ENCODE data around the gene RPS6KA4.
"Not testable (repeated sequence)": the region's sequence is repeated elsewhere in the genome, so short reads cannot be mapped to it uniquely, and the experiment has no call there.

The RPS6KA4 gene

GRCh38 chr11:64358907-64359711 lies at the start of gene RPS6KA4:
TSS of gene RPS6KA4 (plus strand) at chr11:64359162. CDS start at chr11:64359236, 74 bp downstream.
- DNase-seq, result peak; percentile 25

DNA sequence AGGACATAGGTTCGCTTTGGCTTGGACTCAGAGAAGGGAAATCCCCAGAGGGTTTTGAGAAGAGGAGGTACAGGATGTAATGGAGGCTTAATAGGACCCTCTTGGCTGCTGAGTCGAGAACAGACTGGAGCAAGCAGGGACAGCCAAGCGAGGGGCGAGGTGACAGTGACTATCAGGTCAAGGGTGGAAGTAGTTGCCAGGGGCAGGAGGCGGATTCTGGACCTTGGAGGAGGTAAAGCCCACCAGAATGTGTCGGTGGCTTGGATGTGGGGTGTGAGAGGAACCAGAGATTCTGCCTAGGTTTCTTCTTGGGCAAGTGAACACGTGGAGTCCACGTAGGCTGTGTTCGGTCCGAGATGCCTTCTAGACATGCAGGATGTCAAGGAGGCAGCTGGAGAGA lies 46.0 kb upstream of the RPS6KA4 start:
- DNase-seq, result no peak

- DNase-seq, result no peak
These were observed 45.3 kb upstream of the RPS6KA4 start for GRCh38 chr11:64313491-64314145.

DNA sequence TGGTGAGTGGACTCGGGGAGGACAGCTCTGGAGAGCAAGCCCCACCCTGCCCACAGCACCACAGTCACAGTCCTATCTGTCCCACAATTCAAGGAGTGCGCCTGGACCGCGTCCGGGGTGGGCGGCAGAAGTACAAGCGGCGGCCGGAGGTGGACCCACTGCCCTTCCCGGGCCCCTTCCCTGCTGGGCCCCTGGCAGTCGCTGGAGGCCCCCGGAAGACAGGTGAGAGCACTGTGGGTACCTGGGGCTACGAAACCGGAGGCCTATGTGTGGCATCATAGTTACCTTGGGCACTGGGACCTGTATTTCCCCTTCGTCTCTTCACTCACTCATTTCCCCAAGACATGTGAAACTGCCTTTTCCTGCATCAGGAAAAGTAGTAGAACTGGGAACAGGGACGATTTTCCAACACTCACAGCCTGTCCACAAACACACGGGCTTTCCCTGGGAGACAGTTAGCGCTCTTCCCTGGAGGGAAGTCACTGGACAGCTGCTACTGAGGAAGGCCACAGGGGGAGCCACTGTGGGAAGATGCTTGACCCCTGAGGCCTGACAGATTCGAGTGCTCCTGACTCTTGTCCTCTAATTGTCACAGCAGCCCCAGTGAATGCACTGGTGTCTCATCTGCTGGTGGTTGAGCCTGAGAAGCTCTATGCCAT lies 44.7 kb upstream of the RPS6KA4 start:
- DNase-seq, result no peak

- no peak for DNase-seq
These were observed 44.0 kb upstream of the RPS6KA4 start for GRCh38 chr11:64314805-64315561.

DNA sequence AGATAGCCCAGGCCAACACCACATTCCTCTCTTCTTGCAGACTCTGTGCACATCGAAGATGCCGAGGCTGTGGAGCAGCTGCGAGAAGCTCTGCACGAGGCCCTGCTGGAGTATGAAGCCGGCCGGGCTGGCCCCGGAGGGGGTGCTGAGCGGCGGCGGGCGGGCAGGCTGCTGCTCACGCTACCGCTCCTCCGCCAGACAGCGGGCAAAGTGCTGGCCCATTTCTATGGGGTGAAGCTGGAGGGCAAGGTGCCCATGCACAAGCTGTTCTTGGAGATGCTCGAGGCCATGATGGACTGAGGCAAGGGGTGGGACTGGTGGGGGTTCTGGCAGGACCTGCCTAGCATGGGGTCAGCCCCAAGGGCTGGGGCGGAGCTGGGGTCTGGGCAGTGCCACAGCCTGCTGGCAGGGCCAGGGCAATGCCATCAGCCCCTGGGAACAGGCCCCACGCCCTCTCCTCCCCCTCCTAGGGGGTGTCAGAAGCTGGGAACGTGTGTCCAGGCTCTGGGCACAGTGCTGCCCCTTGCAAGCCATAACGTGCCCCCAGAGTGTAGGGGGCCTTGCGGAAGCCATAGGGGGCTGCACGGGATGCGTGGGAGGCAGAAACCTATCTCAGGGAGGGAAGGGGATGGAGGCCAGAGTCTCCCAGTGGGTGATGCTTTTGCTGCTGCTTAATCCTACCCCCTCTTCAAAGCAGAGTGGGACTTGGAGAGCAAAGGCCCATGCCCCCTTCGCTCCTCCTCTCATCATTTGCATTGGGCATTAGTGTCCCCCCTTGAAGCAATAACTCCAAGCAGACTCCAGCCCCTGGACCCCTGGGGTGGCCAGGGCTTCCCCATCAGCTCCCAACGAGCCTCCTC lies 43.1 kb upstream of the RPS6KA4 start:
- not testable (repeated sequence) for DNase-seq

- peak; percentile 73 for DNase-seq
These were observed 42.2 kb upstream of the RPS6KA4 start for GRCh38 chr11:64316672-64317324.

DNA sequence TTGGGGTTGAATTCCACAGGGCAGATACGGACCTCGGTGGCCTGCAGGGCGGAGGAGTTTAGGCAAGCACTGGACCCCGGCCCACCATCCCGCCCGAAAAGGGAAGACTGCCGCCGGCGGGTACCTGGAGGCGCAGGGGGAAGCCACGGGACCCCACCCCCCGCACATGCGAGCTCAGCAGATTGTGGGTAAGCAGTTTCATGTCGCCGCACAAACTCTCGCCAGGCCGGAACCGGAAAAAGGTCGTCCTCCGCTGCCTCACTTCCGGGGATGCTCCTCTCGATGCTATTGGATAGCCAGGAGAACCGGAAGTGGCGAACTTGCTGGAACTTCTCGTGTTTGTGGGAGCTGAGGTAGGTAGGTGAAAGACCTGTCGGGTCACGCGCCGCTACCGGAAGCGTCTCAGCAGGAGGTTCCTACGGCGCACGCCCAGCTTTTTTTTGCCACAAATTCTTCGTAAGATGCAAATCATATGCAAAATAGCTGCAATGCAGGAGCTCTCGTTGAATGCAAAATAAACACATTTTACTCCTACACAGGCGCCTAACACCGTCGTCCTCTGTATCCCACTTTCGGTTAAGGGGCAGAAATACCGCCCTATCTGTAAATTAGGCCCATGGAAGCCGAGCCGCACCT lies 41.5 kb upstream of the RPS6KA4 start, which contains the start of gene TRMT112:
TSS of gene TRMT112 (minus strand) at position 235 of the 636 bp plus-strand sequence. CDS start at position 202, 33 bp downstream.
- peak; percentile 98 for DNase-seq

DNA sequence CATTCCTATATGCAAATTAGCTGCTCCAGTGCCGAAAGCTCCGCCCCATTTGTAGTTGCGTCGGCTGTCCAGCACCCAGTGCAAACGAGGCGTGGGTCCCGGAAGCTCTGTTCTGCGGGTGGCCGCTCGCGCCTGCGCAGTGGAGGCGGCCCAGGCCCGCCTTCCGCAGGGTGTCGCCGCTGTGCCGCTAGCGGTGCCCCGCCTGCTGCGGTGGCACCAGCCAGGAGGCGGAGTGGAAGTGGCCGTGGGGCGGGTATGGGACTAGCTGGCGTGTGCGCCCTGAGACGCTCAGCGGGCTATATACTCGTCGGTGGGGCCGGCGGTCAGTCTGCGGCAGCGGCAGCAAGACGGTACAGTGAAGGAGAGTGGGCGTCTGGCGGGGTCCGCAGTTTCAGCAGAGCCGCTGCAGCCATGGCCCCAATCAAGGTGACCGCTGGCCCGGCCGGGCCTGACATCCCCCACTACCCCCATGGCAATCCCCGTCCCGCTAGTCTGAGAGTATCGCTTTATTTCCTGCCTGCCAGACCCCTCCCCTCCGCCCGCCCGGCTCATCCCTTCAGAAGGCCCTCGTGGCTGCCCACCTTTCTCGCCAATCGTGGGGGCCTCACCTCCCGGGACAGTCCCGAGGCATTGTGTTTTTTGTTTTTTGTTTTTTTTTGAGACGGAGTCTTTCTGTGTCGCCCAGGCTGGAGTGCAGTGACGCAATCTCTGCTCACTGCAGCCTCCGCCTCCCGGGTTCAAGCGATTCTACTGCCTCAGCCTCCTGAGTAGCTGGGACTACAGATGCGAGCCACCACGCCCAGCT lies 40.8 kb upstream of the RPS6KA4 start, which contains the start of gene PRDX5:
TSS of gene PRDX5 (plus strand) at position 161 of the 805 bp plus-strand sequence. CDS start at position 256, 95 bp downstream.
- peak; percentile 94 for DNase-seq

GRCh38 chr11:64318766-64319761 lies 39.9 kb upstream of the RPS6KA4 start:
- no peak for DNase-seq

DNA sequence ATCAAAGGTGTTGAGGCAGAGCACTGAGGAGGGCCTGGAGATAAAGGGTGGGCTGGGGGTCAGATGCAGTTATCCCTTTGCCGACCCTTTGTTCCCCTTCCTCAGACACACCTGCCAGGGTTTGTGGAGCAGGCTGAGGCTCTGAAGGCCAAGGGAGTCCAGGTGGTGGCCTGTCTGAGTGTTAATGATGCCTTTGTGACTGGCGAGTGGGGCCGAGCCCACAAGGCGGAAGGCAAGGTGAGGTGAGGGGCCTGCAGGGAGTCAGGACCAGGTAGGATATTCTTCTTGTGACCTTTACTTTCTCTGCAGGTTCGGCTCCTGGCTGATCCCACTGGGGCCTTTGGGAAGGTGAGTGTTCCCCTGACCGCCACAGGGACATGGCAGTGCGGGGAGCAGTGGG lies 38.4 kb upstream of the RPS6KA4 start:
- DNase-seq, result no peak

DNA sequence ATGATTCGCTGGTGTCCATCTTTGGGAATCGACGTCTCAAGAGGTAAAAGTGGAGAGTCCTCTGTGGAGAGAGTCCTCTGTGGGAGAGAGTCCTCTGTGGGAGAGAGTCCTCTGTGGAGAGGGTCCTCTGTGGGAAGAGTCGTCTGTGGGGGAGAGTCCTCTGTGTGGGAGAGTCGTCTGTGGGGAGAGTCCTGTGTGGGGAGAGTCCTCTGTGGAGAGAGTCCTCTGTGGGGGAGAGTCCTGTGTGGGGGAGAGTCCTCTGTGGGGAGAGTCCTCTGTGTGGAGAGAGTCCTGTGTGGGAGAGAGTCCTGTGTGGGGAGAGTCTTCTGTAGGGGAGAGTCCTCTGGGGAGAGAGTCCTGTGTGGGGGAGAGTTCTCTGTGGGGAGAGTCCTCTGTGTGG lies 37.9 kb upstream of the RPS6KA4 start:
- no peak for DNase-seq

DNA sequence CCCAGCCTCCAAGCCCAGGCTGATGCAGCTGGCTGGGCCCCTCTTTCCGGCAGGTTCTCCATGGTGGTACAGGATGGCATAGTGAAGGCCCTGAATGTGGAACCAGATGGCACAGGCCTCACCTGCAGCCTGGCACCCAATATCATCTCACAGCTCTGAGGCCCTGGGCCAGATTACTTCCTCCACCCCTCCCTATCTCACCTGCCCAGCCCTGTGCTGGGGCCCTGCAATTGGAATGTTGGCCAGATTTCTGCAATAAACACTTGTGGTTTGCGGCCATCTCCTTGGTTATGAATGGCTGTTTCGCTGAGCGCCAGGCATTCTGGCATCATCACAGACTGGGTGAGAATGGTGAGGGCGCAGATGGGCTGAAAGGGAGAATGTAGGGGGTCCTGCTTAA lies 37.4 kb upstream of the RPS6KA4 start:
- DNase-seq, result no peak

- DNase-seq, result no peak
These were observed 36.1 kb upstream of the RPS6KA4 start for GRCh38 chr11:64322925-64323260.

GRCh38 chr11:64323373-64323772 lies 35.6 kb upstream of the RPS6KA4 start:
- DNase-seq, result no peak

- DNase-seq, result not testable (repeated sequence)
These were observed 35.0 kb upstream of the RPS6KA4 start for GRCh38 chr11:64323984-64324383.

DNA sequence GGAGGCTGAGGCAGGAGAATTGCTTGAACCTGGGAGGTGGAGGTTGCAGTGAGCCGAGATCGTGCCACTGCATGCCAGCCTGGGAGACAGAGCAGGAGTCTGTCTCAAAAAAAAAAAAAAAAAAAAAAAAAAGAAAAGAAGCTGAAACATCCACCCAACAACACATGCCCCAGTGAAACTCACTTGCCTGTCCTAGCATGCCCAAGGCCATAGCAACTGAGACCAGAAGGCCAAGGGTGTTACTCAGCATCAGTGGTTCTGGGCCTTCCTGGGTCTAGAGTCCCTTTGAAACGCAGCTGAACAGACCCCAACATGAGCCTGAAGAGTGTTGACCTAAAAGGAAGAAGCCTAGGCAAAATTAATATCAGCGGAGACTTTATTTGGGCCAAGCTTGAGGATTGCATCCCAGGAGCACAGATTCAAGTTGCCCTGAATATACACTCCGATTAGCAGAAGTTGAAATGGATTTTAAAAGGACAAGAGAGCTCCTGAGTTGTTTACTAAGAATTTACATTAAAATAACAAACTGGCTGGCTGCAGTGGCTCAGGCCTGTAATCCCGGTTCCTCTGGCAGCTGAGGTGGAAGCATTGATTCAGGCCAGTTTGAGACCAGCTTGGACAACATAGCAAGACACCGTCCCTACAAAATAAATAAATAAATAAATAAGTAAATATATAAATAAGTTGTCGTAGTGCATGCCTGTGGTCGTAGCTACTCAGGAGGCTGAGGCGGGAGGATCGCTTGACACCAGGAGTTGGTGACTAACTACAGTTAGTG lies 34.1 kb upstream of the RPS6KA4 start:
- DNase-seq, result no peak

DNA sequence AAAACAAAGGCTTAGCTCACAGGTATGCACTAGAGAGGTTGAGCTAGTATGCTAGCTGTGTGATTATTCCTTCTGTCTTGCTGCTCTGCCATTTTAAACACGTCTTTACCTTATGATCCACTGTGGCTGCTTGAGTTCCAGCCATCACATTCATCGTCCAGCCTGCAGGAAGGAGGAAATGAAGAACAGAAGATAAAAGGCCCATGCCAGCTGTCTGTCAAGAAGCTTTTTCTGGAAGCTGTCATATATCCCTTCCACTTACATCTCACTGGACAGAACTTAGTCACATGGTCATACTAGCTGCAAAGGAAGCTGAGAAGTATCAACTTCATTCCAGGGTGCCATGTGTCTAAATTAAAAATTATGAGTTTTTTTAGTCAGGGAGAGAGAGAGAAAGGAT lies 31.6 kb upstream of the RPS6KA4 start:
- DNase-seq, result no peak

Data from NCI-H1105 treated with DMSO at 0.1 percent for 48 hours (cell line).